Measurements from ENCODE around the gene PDZD4.
A peak's percentile ranks its signal among the peaks of the same experiment; 100 is the strongest.

PDZD4 gene

DNA sequence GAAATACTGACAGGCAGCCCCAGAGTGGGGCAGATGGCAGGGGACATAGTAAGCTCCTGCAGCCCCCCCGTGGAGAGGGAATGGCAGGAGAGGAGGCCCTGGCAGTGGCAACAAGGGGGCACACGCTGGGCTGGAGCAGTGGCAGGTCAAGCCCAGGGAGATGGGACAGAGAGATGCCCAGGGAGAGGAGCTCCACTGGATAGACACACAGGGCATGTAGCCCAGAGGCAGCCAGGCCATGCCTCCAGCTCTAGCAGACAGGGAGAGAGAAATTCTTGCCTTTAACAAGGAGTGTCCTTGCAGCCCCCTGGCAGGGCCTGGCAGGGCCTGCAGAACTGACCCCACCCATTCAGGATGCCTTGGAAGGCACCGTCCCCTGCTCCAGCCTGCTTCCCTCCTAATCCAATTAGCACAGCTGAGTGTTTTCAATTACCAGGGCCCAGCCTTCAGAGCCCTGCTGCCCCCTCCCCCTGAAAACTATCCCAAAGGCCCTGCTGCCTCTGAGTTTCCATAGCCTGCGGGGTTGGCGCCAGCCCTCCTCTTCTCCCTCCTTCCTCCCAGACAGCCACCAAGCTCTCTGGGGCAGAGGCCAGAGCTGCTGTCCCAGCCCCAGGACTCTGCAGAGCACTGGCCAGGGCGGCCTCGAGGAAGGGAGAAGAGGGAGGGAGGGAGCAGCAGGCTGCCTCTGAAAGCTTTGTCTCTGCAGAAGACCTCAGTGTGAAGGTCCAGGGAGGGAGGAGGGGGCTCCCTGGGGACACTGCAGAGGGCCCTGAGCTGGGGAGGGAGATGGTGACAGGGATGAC, 43.1 kb upstream of the PDZD4 start:
- no peaks in the 10 kb centered on the region for H3K36me3 ChIP-seq (replicated peaks)
- H3K27ac ChIP-seq, result no peak overlapping the region
- peaks cover 2% of the 10 kb centered on the region for H3K27me3 ChIP-seq (replicated peaks)
- no peak for DNase-seq
- TF ChIP-seq, protein P1, sequence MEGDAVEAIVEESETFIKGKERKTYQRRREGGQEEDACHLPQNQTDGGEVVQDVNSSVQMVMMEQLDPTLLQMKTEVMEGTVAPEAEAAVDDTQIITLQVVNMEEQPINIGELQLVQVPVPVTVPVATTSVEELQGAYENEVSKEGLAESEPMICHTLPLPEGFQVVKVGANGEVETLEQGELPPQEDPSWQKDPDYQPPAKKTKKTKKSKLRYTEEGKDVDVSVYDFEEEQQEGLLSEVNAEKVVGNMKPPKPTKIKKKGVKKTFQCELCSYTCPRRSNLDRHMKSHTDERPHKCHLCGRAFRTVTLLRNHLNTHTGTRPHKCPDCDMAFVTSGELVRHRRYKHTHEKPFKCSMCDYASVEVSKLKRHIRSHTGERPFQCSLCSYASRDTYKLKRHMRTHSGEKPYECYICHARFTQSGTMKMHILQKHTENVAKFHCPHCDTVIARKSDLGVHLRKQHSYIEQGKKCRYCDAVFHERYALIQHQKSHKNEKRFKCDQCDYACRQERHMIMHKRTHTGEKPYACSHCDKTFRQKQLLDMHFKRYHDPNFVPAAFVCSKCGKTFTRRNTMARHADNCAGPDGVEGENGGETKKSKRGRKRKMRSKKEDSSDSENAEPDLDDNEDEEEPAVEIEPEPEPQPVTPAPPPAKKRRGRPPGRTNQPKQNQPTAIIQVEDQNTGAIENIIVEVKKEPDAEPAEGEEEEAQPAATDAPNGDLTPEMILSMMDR (IDR thresholded peaks at IDR 0.05; ENCODE audit: low read depth, low read length, missing control alignments), result no peak
- in situ Hi-C loops (cut with HindIII; ENCODE audit: low pct_ligation_motif_present, low sequenced_read_pairs), result no loop called here
- no peak overlapping the region for H3K4me3 ChIP-seq (ENCODE audit: low read depth, low read length)

DNA sequence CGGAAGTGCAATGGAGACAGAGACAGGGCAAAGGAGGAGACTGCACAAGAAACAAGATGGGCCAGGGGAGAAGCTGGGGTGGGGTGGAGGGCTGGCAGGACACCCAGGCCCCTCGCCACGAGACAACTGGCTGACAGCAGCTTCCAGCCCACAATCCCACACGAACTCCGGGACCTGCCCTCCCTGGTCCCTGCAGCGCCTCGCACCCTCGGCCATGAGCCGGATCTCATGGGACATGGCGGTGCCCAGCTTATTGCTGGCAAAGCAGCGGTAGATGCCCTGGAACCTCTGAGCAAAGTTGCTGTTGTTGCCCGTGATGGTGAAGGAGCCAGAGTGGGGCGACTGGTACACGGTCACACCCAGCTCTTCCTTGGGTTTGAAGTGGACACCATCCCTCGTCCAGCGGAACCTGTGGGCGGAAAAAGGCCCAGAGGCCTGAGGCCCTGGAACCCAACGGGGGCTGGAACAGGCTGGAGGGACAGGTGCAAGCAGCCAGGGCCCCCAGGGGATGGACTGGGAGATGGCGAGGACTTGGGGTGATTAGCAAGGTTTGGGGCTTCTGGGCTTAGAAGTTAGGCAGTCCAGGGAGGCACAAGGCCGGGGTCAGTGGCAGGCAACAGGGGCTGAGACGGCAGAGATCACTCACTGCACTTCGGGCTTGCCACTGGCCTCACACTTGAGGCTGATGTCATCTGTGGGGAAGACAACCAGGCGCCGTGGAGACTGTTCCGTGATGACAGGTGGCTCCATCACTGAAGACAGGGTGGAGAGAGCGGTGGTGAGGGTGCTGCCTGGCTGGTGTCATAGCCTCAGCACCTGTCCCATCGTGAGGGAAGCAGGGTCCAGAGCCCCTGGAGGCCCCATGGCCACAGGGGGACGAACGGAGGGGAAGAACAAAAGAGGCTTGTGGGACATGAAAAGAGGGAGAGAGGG, 41.9 kb upstream of the PDZD4 start:
- Histone ChIP-seq H3K27me3 (replicated peaks) (peaks cover 2% of the 10 kb centered on the region), H3K4me3 (ENCODE audit: low read depth, low read length) (no peak overlapping the region), H3K27ac (no peak overlapping the region), H3K36me3 (replicated peaks) (no peaks in the 10 kb centered on the region)
- no peak for DNase-seq
- in situ Hi-C loops (cut with HindIII; ENCODE audit: low pct_ligation_motif_present, low sequenced_read_pairs), result no loop called here
- TF ChIP-seq, protein P1 (IDR thresholded peaks at IDR 0.05; ENCODE audit: low read depth, low read length, missing control alignments), result no peak

DNA sequence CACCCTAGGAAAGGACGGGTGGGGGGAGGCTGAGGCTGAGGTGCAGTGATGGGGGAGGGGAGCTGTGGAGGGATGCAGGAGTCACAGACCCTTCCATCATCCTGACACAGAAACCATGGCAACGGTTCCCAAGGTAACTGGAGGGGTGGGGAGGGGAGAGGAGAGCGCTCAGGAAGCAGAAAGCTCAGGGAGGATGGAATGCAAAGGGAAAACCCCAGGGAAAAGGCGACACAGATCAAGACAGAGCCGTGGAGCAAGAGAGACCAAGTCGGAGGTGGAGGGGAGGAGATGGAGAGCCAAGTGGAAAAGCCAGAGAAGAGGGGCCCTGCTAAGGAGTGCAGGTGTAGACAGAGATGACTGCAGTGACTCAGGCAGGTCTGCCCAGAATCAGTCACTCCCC, 41.1 kb upstream of the PDZD4 start:
- no peak overlapping the region for H3K27ac ChIP-seq
- TF ChIP-seq, protein P1 (IDR thresholded peaks at IDR 0.05; ENCODE audit: low read depth, low read length, missing control alignments), result no peak
- H3K27me3 ChIP-seq (replicated peaks), result peaks cover 2% of the 10 kb centered on the region
- in situ Hi-C loops (cut with HindIII; ENCODE audit: low pct_ligation_motif_present, low sequenced_read_pairs), result no loop called here
- H3K36me3 ChIP-seq (replicated peaks), result no peaks in the 10 kb centered on the region
- no peak for DNase-seq
- no peak overlapping the region for H3K4me3 ChIP-seq (ENCODE audit: low read depth, low read length)

GRCh38 chrX:153870791-153871360, 40.5 kb upstream of the PDZD4 start:
- Histone ChIP-seq H3K27ac (no peak overlapping the region), H3K27me3 (replicated peaks) (peaks cover 2% of the 10 kb centered on the region), H3K36me3 (replicated peaks) (no peaks in the 10 kb centered on the region), H3K4me3 (ENCODE audit: low read depth, low read length) (no peak overlapping the region)
- in situ Hi-C loops (cut with HindIII; ENCODE audit: low pct_ligation_motif_present, low sequenced_read_pairs), result no loop called here
- DNase-seq, result no peak
- TF ChIP-seq, protein P1 (IDR thresholded peaks at IDR 0.05; ENCODE audit: low read depth, low read length, missing control alignments), result peak; percentile 15

- DNase-seq, result no peak
- in situ Hi-C loops (cut with HindIII; ENCODE audit: low pct_ligation_motif_present, low sequenced_read_pairs), result no loop called here
- Histone ChIP-seq H3K4me3 (ENCODE audit: low read depth, low read length) (no peak overlapping the region), H3K27ac (no peak overlapping the region), H3K27me3 (replicated peaks) (peaks cover 2% of the 10 kb centered on the region), H3K36me3 (replicated peaks) (no peaks in the 10 kb centered on the region)
- TF ChIP-seq, protein P1 (IDR thresholded peaks at IDR 0.05; ENCODE audit: low read depth, low read length, missing control alignments), result no peak
Measured at GRCh38 chrX:153870288-153870690, 39.9 kb upstream of the PDZD4 start.

All from brain microvascular endothelial cell (primary cell).